ENCODE measurements around the gene PRKCB.

PRKCB gene

DNA sequence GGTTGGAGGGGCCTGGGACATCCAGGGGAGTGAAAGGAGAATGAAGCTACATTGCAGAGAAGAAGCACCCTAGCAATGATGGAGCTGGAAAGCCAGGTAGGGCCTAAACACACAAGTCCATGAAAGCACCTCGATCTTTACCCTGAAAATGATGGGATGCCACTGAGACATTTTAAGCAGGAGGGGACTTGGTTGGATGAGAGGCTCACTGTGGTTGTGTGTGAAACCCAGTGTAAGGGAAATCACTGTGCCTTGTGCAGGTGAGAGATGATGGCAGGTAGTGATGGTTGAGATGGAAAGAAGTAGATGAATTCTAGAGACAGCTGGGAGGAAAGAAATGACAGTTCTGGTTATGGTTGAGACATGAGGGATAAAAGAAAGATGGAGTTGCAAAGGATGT, 287.5 kb downstream of the PRKCB start:
- Histone ChIP-seq H3K4me3 (ENCODE audit: low read length) (no peak overlapping the region), H3K4me2 (ENCODE audit: low read length) (no peak overlapping the region), H3K9ac (ENCODE audit: low read length) (no peak overlapping the region), H3K27ac (ENCODE audit: low read length) (no peak overlapping the region), H2AFZ (ENCODE audit: low read depth, low read length) (no peak overlapping the region), H3K4me1 (ENCODE audit: low read length) (no peaks in the 10 kb centered on the region), H3K9me3 (ENCODE audit: insufficient read depth, low read length) (no peaks in the 10 kb centered on the region), H3K27me3 (ENCODE audit: low read depth, low read length) (peaks cover 4% of the 10 kb centered on the region), H4K20me1 (ENCODE audit: insufficient read depth, low read length) (no peaks in the 10 kb centered on the region), H3K79me2 (ENCODE audit: low read length) (no peaks in the 10 kb centered on the region), H3K36me3 (replicated peaks; ENCODE audit: low read depth, low read length) (no peaks in the 10 kb centered on the region)
- no peak for TF ChIP-seq EZH2phosphoT487 (IDR thresholded peaks at IDR 0.05; ENCODE audit: low read depth)
- TF ChIP-seq, protein P1, sequence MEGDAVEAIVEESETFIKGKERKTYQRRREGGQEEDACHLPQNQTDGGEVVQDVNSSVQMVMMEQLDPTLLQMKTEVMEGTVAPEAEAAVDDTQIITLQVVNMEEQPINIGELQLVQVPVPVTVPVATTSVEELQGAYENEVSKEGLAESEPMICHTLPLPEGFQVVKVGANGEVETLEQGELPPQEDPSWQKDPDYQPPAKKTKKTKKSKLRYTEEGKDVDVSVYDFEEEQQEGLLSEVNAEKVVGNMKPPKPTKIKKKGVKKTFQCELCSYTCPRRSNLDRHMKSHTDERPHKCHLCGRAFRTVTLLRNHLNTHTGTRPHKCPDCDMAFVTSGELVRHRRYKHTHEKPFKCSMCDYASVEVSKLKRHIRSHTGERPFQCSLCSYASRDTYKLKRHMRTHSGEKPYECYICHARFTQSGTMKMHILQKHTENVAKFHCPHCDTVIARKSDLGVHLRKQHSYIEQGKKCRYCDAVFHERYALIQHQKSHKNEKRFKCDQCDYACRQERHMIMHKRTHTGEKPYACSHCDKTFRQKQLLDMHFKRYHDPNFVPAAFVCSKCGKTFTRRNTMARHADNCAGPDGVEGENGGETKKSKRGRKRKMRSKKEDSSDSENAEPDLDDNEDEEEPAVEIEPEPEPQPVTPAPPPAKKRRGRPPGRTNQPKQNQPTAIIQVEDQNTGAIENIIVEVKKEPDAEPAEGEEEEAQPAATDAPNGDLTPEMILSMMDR (IDR thresholded peaks at IDR 0.05; ENCODE audit: low read depth, low read length) = no peak

DNA sequence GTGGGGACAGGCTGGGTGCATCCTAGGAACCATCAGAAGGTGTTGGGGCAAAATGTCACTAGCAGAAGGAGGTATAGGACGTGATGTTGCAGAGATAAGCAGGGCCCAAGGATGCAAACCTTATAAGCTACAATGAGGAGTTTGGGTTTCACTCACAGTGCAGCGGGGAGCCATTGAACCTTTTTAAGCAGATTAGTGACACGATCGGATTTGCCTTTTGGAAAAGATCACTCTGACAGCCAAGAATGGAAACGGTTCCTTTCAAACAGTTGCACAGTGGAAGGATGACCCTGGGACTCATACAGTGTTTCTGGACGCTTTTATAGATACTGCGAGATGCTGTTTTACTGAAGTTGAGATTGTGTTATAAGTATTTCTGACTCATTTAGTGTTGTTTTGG, 288.5 kb downstream of the PRKCB start:
- Histone ChIP-seq H3K4me1 (ENCODE audit: low read length) (no peaks in the 10 kb centered on the region), H3K9ac (ENCODE audit: low read length) (no peak overlapping the region), H3K27me3 (ENCODE audit: low read depth, low read length) (peaks cover 2% of the 10 kb centered on the region; the same call in 1 of the 2 replicates), H3K4me2 (ENCODE audit: low read length) (no peak overlapping the region), H3K36me3 (replicated peaks; ENCODE audit: low read depth, low read length) (no peaks in the 10 kb centered on the region), H3K27ac (ENCODE audit: low read length) (no peak overlapping the region), H2AFZ (ENCODE audit: low read depth, low read length) (no peak overlapping the region), H3K79me2 (ENCODE audit: low read length) (no peaks in the 10 kb centered on the region), H3K4me3 (ENCODE audit: low read length) (no peak overlapping the region), H3K9me3 (ENCODE audit: insufficient read depth, low read length) (no peaks in the 10 kb centered on the region), H4K20me1 (ENCODE audit: insufficient read depth, low read length) (no peaks in the 10 kb centered on the region)
- TF ChIP-seq, protein P1 (IDR thresholded peaks at IDR 0.05; ENCODE audit: low read depth, low read length) = no peak
- no peak for TF ChIP-seq EZH2phosphoT487 (IDR thresholded peaks at IDR 0.05; ENCODE audit: low read depth)

DNA sequence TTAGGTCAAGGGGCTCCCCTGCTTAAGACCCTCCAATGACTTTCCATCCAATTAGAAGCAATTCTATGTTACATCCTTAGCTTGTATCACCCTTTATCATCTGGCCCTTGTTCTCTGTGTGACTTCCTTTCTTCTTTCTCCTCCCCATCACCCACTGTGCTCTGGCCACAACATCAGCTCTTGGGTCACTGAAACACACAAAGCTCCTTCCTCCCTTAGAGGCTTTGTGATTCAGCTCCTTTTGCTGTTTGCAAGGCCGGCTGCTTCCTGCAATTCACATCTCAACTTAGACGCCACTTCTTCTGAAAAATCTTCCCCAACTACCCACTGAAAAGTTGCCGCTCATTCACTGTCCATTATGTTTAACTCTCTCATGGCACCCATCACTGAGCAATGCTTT, 289.4 kb downstream of the PRKCB start:
- no peaks in the 10 kb centered on the region for H3K4me1 ChIP-seq (ENCODE audit: low read length)

DNA sequence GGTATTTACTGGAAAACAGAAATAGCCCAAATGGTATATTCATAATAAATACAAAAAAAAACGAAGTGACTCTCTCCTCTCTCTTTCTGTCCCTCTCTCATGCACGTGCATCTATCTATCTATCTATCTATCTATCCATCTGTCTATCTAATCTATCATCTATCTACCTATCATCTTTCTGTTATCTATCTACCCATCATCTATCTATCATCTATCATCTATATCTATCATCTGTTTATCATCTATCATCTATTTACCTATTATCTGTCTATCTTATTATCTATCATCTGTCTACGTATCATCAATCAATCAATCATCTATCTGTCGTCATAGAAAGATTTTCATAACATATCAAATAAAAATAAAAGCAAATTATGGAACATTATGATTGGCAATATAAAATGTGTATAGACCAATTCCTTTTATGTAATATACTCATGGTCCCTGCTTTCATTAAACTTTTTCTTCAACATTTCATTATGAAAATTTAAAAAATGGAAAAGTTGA, 293.7 kb downstream of the PRKCB start:
- no peaks in the 10 kb centered on the region for H3K36me3 ChIP-seq (replicated peaks; ENCODE audit: low read depth, low read length)
- peaks cover 11% of the 10 kb centered on the region; the same call in 1 of the 2 replicates for H3K27me3 ChIP-seq (ENCODE audit: low read depth, low read length)
- H3K4me3 ChIP-seq (ENCODE audit: low read length) = no peak overlapping the region

More for the DNA sequence above, 289.4 kb downstream of the PRKCB start:
- no peak overlapping the region for H3K9ac ChIP-seq (ENCODE audit: low read length)
- H2AFZ ChIP-seq (ENCODE audit: low read depth, low read length) = no peak overlapping the region
- peaks cover 2% of the 10 kb centered on the region; the same call in 1 of the 2 replicates for H3K27me3 ChIP-seq (ENCODE audit: low read depth, low read length)
- TF ChIP-seq, protein P1 (IDR thresholded peaks at IDR 0.05; ENCODE audit: low read depth, low read length) = no peak
- TF ChIP-seq EZH2phosphoT487 (IDR thresholded peaks at IDR 0.05; ENCODE audit: low read depth) = no peak
- H3K27ac ChIP-seq (ENCODE audit: low read length) = no peak overlapping the region
- H3K4me3 ChIP-seq (ENCODE audit: low read length) = no peak overlapping the region
- H3K36me3 ChIP-seq (replicated peaks; ENCODE audit: low read depth, low read length) = no peaks in the 10 kb centered on the region
- H3K79me2 ChIP-seq (ENCODE audit: low read length) = no peaks in the 10 kb centered on the region
- H3K9me3 ChIP-seq (ENCODE audit: insufficient read depth, low read length) = no peaks in the 10 kb centered on the region
- no peaks in the 10 kb centered on the region for H4K20me1 ChIP-seq (ENCODE audit: insufficient read depth, low read length)
- no peak overlapping the region for H3K4me2 ChIP-seq (ENCODE audit: low read length)

More for the DNA sequence above, 293.7 kb downstream of the PRKCB start:
- Histone ChIP-seq H3K9me3 (ENCODE audit: insufficient read depth, low read length) (no peaks in the 10 kb centered on the region), H4K20me1 (ENCODE audit: insufficient read depth, low read length) (no peaks in the 10 kb centered on the region; the same call in 1 of the 2 replicates), H3K4me1 (ENCODE audit: low read length) (no peaks in the 10 kb centered on the region), H3K79me2 (ENCODE audit: low read length) (no peaks in the 10 kb centered on the region), H3K27ac (ENCODE audit: low read length) (no peak overlapping the region), H2AFZ (ENCODE audit: low read depth, low read length) (no peak overlapping the region), H3K4me2 (ENCODE audit: low read length) (no peak overlapping the region), H3K9ac (ENCODE audit: low read length) (no peak overlapping the region)
- TF ChIP-seq EZH2phosphoT487 (IDR thresholded peaks at IDR 0.05; ENCODE audit: low read depth) = no peak
- TF ChIP-seq, protein P1 (IDR thresholded peaks at IDR 0.05; ENCODE audit: low read depth, low read length) = no peak

Measured in OCI-LY3 (cell line).